Hematopoietic multipotent progenitor cell treated with erythropoietin and hydrocortisone succinate and interleukin-3 and kit ligand, for 6 days (in vitro differentiated cells): ENCODE data around the gene A3GALT2.
"Not testable (repeated sequence)": the region's sequence is repeated elsewhere in the genome, so short reads cannot be mapped to it uniquely, and the experiment has no call there.

Experiments used
- DNase-seq: peaks from one replicate; pipeline ENCODE4 v3.0.0-alpha.2; 2015

Gene A3GALT2

GRCh38 chr1:33309351-33309750 is 11.5 kb downstream of the A3GALT2 start:
- DNase-seq = not testable (repeated sequence)

GRCh38 chr1:33307494-33307864 is 13.4 kb downstream of the A3GALT2 start:
- no peak for DNase-seq

- no peak for DNase-seq
Observed at GRCh38 chr1:33306653-33307493, 14.0 kb downstream of the A3GALT2 start.

- DNase-seq = no peak
Observed at GRCh38 chr1:33305816-33306652, 14.9 kb downstream of the A3GALT2 start.

GRCh38 chr1:33305016-33305415 is 15.9 kb downstream of the A3GALT2 start:
- no peak for DNase-seq

- peak; percentile 51 for DNase-seq
Observed at GRCh38 chr1:33302325-33302724, 18.6 kb downstream of the A3GALT2 start.

GRCh38 chr1:33301273-33301984 is 19.5 kb downstream of the A3GALT2 start:
- no peak for DNase-seq

- DNase-seq = peak; percentile 64
Observed at GRCh38 chr1:33300673-33301072, 20.2 kb downstream of the A3GALT2 start.

GRCh38 chr1:33299461-33300155 is 21.3 kb downstream of the A3GALT2 start:
- DNase-seq = no peak

GRCh38 chr1:33298623-33299277 is 22.1 kb downstream of the A3GALT2 start:
- DNase-seq = peak; percentile 92

- no peak for DNase-seq
Observed at GRCh38 chr1:33297911-33298622, 22.8 kb downstream of the A3GALT2 start.

- no peak for DNase-seq
Observed at GRCh38 chr1:33296824-33297223, 24.1 kb downstream of the A3GALT2 start.

GRCh38 chr1:33296082-33296458 is 24.8 kb downstream of the A3GALT2 start:
- no peak for DNase-seq

- DNase-seq = peak; percentile 84
Observed at GRCh38 chr1:33295450-33296081, 25.3 kb downstream of the A3GALT2 start.

GRCh38 chr1:33295023-33295422 is 25.9 kb downstream of the A3GALT2 start:
- no peak for DNase-seq

GRCh38 chr1:33294071-33295010 is 26.6 kb downstream of the A3GALT2 start:
- no peak for DNase-seq

GRCh38 chr1:33292726-33293340 is 28.1 kb downstream of the A3GALT2 start:
- DNase-seq = no peak

GRCh38 chr1:33290615-33291014 is 30.3 kb downstream of the A3GALT2 start:
- DNase-seq = not testable (repeated sequence)

GRCh38 chr1:33289858-33290154 is 31.1 kb downstream of the A3GALT2 start:
- no peak for DNase-seq
